K562 (cell line): ENCODE measurements around the gene LIMCH1. TPM values are rescaled to one million over a fixed set of nuclear protein-coding genes. Genes with fewer than 3 reads are reported as not detected.

Source experiments
- ATAC-seq: fragments of 200-7000 bp; cut with Tn5 transposase; 3 replicates; pipeline ENCODE4 v1.9.1; 2020; ENCODE audit warnings: moderate library complexity
- BruUV-seq: library from RNA; stranded (reverse); fragments of 400-500 nt; replicated peaks from 2 replicates; lab custom pipeline; 2021; lab: Mats Ljungman, UMichigan
- CTCF ChIA-PET: fragments of 300-600 bp; formaldehyde crosslinking; extraction: SDS; loops from one replicate; lab custom pipeline; 2021; ENCODE audit warnings: low intra/inter-chr PET ratio; lab: Yijun Ruan, JAX
- POLR2A ChIA-PET: fragments of 300-600, 350-650 bp; sonication (Branson Sonifier 250); formaldehyde crosslinking; extraction: SDS; loops from one replicate; lab custom pipeline; 2021; ENCODE audit warnings: antibody characterized with exemption, inconsistent platforms; lab: Yijun Ruan, JAX
- DNase-seq, 4 experiments: peaks; one replicate each; pipeline versions ENCODE4 v3.0.0 to v3.0.0-alpha.2; 2011 to 2018; ENCODE audit warnings: low spot score in 3 of 4, mixed read lengths in 3 of 4; ENCODE audit errors: extremely low read depth in 1 of 4
- FAIRE-seq: peaks from 2 replicates; lab custom pipeline; 2011; peaks lifted over from hg19 to GRCh38; lab: Jason Lieb, UNC
- H2AFZ ChIP-seq: 2 replicates; pipeline ENCODE4 v1.6.0; 2011; ENCODE audit warnings: low read depth, low read length, control low read depth, inconsistent platforms
- H3K27ac ChIP-seq: fragments of 200-600 bp; 3 replicates; pipeline ENCODE4 v1.8.0; 2011; ENCODE audit warnings: low read depth, mild to moderate bottlenecking, control low read depth, inconsistent platforms, low read length, moderate library complexity, mixed read lengths; ENCODE audit errors: extremely low read depth
- H3K27me3 ChIP-seq, 2 experiments: fragments of 300-600 bp in 1 of 2; 2 replicates in 1 of 2; 3 replicates in 1 of 2; pipeline versions ENCODE4 v1.6.0 to v1.8.0; 2011; ENCODE audit warnings: inconsistent platforms in 2 of 2, low read length in 2 of 2, mild to moderate bottlenecking in 1 of 2, mixed read lengths in 1 of 2, moderate library complexity in 1 of 2; ENCODE audit not compliant: control insufficient read depth in 2 of 2, insufficient read depth in 2 of 2
- H3K36me3 ChIP-seq: fragments of 300-600 bp; 3 replicates; pipeline ENCODE4 v1.8.0; 2011; ENCODE audit warnings: mild to moderate bottlenecking, low read length, inconsistent platforms; ENCODE audit not compliant: control insufficient read depth, insufficient read depth
- H3K4me1 ChIP-seq, 2 experiments: fragments of 200-600 bp in 1 of 2; replicated peaks in 1 of 2; 2 replicates in 1 of 2; 3 replicates in 1 of 2; pipeline versions ENCODE4 v1.5.1 to v1.8.0; 2011; ENCODE audit warnings: inconsistent platforms in 2 of 2, low read length in 2 of 2, mild to moderate bottlenecking in 1 of 2, mixed read lengths in 1 of 2, moderate library complexity in 1 of 2; ENCODE audit not compliant: control insufficient read depth in 2 of 2, insufficient read depth in 2 of 2
- H3K4me2 ChIP-seq: 2 replicates; pipeline ENCODE4 v1.6.1; 2011; ENCODE audit warnings: low read length, control low read depth, inconsistent platforms, mixed read lengths; ENCODE audit not compliant: insufficient read depth
- H3K4me3 ChIP-seq: fragments of 200-600 bp; sonication (generic), shearing (Covaris generic); 2 replicates; pipeline ENCODE4 v1.5.1; 2016; ENCODE audit warnings: control low read depth, inconsistent platforms
- H3K79me2 ChIP-seq: fragments of 200-600 bp; 3 replicates; pipeline ENCODE4 v1.8.0; 2011; ENCODE audit warnings: low read length, inconsistent platforms; ENCODE audit not compliant: control insufficient read depth, insufficient read depth
- H3K9ac ChIP-seq, 2 experiments: 2 replicates each; pipeline versions ENCODE4 v1.6.0 to v1.6.1; 2011; ENCODE audit warnings: low read depth in 2 of 2, low read length in 2 of 2, control low read depth in 1 of 2, inconsistent platforms in 1 of 2, mild to moderate bottlenecking in 1 of 2, mixed read lengths in 1 of 2; ENCODE audit not compliant: insufficient read depth in 1 of 2
- H3K9me1 ChIP-seq: one replicate; pipeline ENCODE4 v1.6.0; 2011; ENCODE audit warnings: inconsistent platforms, mild to moderate bottlenecking, low read length, moderate library complexity; ENCODE audit not compliant: control insufficient read depth, insufficient read depth
- H3K9me3 ChIP-seq: replicated peaks from 2 replicates; pipeline ENCODE4 v1.5.1; 2011; ENCODE audit warnings: low read depth, low read length, inconsistent platforms; ENCODE audit not compliant: control insufficient read depth, insufficient read depth
- H4K20me1 ChIP-seq: replicated peaks from 2 replicates; pipeline ENCODE4 v1.6.1; 2011; ENCODE audit warnings: low read length, inconsistent platforms, mixed read lengths; ENCODE audit not compliant: control insufficient read depth, insufficient read depth
- JUN ChIP-seq, 2 experiments: sonication (generic) in 1 of 2; formaldehyde crosslinking in 1 of 2; IDR thresholded peaks; 2 replicates each; pipeline versions ENCODE4 v1.6.1 to v1.8.0; 2012 to 2022; ENCODE audit warnings: borderline replicate concordance in 2 of 2, mild to moderate bottlenecking in 2 of 2, improper control_type of control experiment in 1 of 2, low read depth in 1 of 2, low read length in 1 of 2, missing genetic modification reagents in 1 of 2
- L3MBTL2 ChIP-seq: fragments of 450-650 bp; IDR thresholded peaks from 2 replicates; pipeline ENCODE4 v1.6.1; 2016; ENCODE audit warnings: mild to moderate bottlenecking, moderate library complexity
- PKNOX1 ChIP-seq: fragments of 450-650 bp; IDR thresholded peaks from 2 replicates; pipeline ENCODE4 v1.6.1; 2016
- SRF ChIP-seq, 2 experiments: fragments of 250-450, 450-650 bp in 1 of 2; sonication (Bioruptor Pico) in 1 of 2; sonication (generic) in 1 of 2; formaldehyde crosslinking; IDR thresholded peaks; 2 replicates each; pipeline versions ENCODE4 v1.5.0 to v1.5.1; 2020 to 2022; ENCODE audit warnings: mild to moderate bottlenecking in 1 of 2, missing genetic modification reagents in 1 of 2
- ZNF23 ChIP-seq: fragments of 250-450 bp; sonication (Bioruptor Pico); IDR thresholded peaks from 2 replicates; pipeline ENCODE4 v1.4.0; 2020; ENCODE audit warnings: mild to moderate bottlenecking
- in situ Hi-C: fragments of 300-500 bp; cut with MboI; formaldehyde crosslinking; loops from 4 replicates; pipeline ENCODE4 v1.15.0; 2018; ENCODE audit warnings: inconsistent platforms, mixed read lengths
- intact Hi-C: fragments of 100-400 bp; cut with micrococcal nuclease; formaldehyde crosslinking; loops from 2 replicates; pipeline ENCODE4 v1.14.2; 2022
- polyA plus RNA-seq, 8 experiments: library from polyadenylated mRNA; depleted of rRNA in 4 of 8; stranded (reverse) in 5 of 8; unstranded in 3 of 8; fragments of >200 nt; fragmentation: Nextera tagmentation in 2 of 8; fragmentation: Illumina TruSeq in 1 of 8; extraction: Ambion mirVana in 2 of 8; extraction: Trizol in 1 of 8; gene quantifications; 2 replicates each; pipeline versions ENCODE4 v1.2.1 to v1.2.3, GENCODE V29; 2011 to 2014; ENCODE audit warnings: inconsistent platforms in 1 of 8, missing spikeins in 1 of 8
- total RNA-seq, 7 experiments: library from RNA; depleted of rRNA in 6 of 7; stranded (reverse); fragments of >200 nt in 6 of 7; fragmentation: Illumina TruSeq in 2 of 7; extraction: Trizol in 2 of 7; gene quantifications; 2 replicates each; pipeline versions ENCODE4 v1.2.1 to v1.2.3, GENCODE V29; 2011 to 2021; ENCODE audit warnings: low replicate concordance in 1 of 7

The LIMCH1 gene
- total and polyA plus RNA-seq, 9 of the 15 experiments (the other 6 are each of a cell fraction or from before 2014, with no cell fraction given) = 0.35 TPM; not detected in 8

GRCh38 chr4:41533680-41534079, 4.3 kb upstream of the LIMCH1 start (continued):
- no peak for TF ChIP-seq JUN (IDR thresholded peaks at IDR 0.05; ENCODE audit: borderline replicate concordance, low read depth, low read length)
- TF ChIP-seq JUN (CRISPR knock-in tag; IDR thresholded peaks at IDR 0.05; ENCODE audit: borderline replicate concordance) = no peak
- TF ChIP-seq SRF (CRISPR knock-in tag; IDR thresholded peaks at IDR 0.05) = no peak
- TF ChIP-seq, all 486 proteins: peak for 0

GRCh38 chr4:41534404-41534803, 3.6 kb upstream of the LIMCH1 start:
- H3K79me2 ChIP-seq = no peaks in the 10 kb centered on the region
- H3K4me3 ChIP-seq = no peak overlapping the region
- TF ChIP-seq PKNOX1 (no peak), L3MBTL2 (no peak), ZNF23 (no peak)
- FAIRE-seq (no peak), DNase-seq (no peak), ATAC-seq (no peak)
- no TSS peak for BruUV-seq
- no peak overlapping the region for H3K27ac ChIP-seq
- H3K9ac ChIP-seq = no peak overlapping the region
- intact Hi-C loops (no loop called here), in situ Hi-C loops (no loop called here)
- ChIA-PET POLR2A (no interaction called here), CTCF (no interaction called here)
- no peak overlapping the region for H3K4me2 ChIP-seq
- H3K36me3 ChIP-seq = no peaks in the 10 kb centered on the region
- H3K9me3 ChIP-seq = no peaks in the 10 kb centered on the region
- H2AFZ ChIP-seq = no peak overlapping the region
- no peaks in the 10 kb centered on the region for H3K4me1 ChIP-seq
- no peaks in the 10 kb centered on the region for H3K9me1 ChIP-seq
- H3K27me3 ChIP-seq = peaks cover 0 to 4% of the 10 kb centered on the region in 2 experiments; a peak in 3 of 5 replicates
- H4K20me1 ChIP-seq = no peaks in the 10 kb centered on the region; the same call in 1 of the 2 replicates
